DND-41 (cell line): ENCODE measurements around the gene VWF.
"Not testable (repeated sequence)": the region's sequence is repeated elsewhere in the genome, so short reads cannot be mapped to it uniquely, and the experiment has no call there.

Experiments used
- ATAC-seq: fragments of 200-7000 bp; cut with Tn5 transposase; 3 replicates; pipeline ENCODE4 v1.9.1; 2021; ENCODE audit warnings: low read depth; ENCODE audit not compliant: insufficient read depth
- DNase-seq: peaks from one replicate; pipeline ENCODE4 v3.0.0-alpha.2; 2020
- H2AFZ ChIP-seq: 2 replicates; pipeline ENCODE4 v1.6.0; 2012; ENCODE audit warnings: low read depth, low read length
- H3K27ac ChIP-seq: 2 replicates; pipeline ENCODE4 v1.5.1; 2012; ENCODE audit warnings: low read length, inconsistent platforms
- H3K27me3 ChIP-seq: fragments of 200-600 bp; sonication (generic); 2 replicates; pipeline ENCODE4 v1.6.0; 2012; ENCODE audit warnings: low read length, mild to moderate bottlenecking, inconsistent platforms; ENCODE audit not compliant: insufficient read depth, poor library complexity
- H3K36me3 ChIP-seq: 2 replicates; pipeline ENCODE4 v1.5.1; 2012; ENCODE audit warnings: low read length, inconsistent platforms; ENCODE audit not compliant: insufficient read depth
- H3K4me1 ChIP-seq: 2 replicates; pipeline ENCODE4 v1.5.1; 2012; ENCODE audit warnings: mild to moderate bottlenecking, low read length; ENCODE audit not compliant: insufficient read depth
- H3K4me2 ChIP-seq: 2 replicates; pipeline ENCODE4 v1.6.0; 2012; ENCODE audit warnings: mild to moderate bottlenecking, moderate library complexity, low read length, inconsistent platforms; ENCODE audit not compliant: insufficient read depth
- H3K4me3 ChIP-seq, 2 experiments: fragments of 200-600 bp in 1 of 2; shearing (Covaris generic) in 1 of 2; 2 replicates each; pipeline ENCODE4 v1.5.1; 2012 to 2016; ENCODE audit warnings: inconsistent platforms in 2 of 2, low read length in 2 of 2, mild to moderate bottlenecking in 2 of 2, low read depth in 1 of 2, moderate library complexity in 1 of 2
- H3K79me2 ChIP-seq: 2 replicates; pipeline ENCODE4 v1.6.0; 2012; ENCODE audit warnings: low read length, inconsistent platforms; ENCODE audit not compliant: insufficient read depth
- H3K9ac ChIP-seq: 2 replicates; pipeline ENCODE4 v1.6.0; 2012; ENCODE audit warnings: low read depth, mild to moderate bottlenecking, inconsistent platforms, low read length, moderate library complexity
- H3K9me3 ChIP-seq: 2 replicates; pipeline ENCODE4 v1.5.1; 2012; ENCODE audit warnings: low read length, moderate library complexity, mild to moderate bottlenecking, inconsistent platforms; ENCODE audit not compliant: insufficient read depth, severe bottlenecking
- H4K20me1 ChIP-seq: 2 replicates; pipeline ENCODE4 v1.6.0; 2012; ENCODE audit warnings: low read length; ENCODE audit not compliant: insufficient read depth
- CTCF ChIP-seq: IDR thresholded peaks from 2 replicates; pipeline ENCODE4 v1.5.1; 2012; ENCODE audit warnings: borderline replicate concordance, low read length, moderate library complexity, mild to moderate bottlenecking; ENCODE audit not compliant: poor library complexity, severe bottlenecking; ENCODE audit errors: extremely low read depth
- EZH2 ChIP-seq: IDR thresholded peaks from 3 replicates; pipeline ENCODE4 v1.6.1; 2012; ENCODE audit warnings: borderline replicate concordance, low read depth, mild to moderate bottlenecking, moderate library complexity, low read length, inconsistent platforms; ENCODE audit not compliant: severe bottlenecking

VWF gene

GRCh38 chr12:6026998-6027397, 97.5 kb downstream of the VWF start:
- H3K27ac ChIP-seq, result no peak overlapping the region
- no peak overlapping the region for H3K4me2 ChIP-seq
- H3K27me3 ChIP-seq, result no peaks in the 10 kb centered on the region
- no peaks in the 10 kb centered on the region for H3K36me3 ChIP-seq
- H3K9ac ChIP-seq, result no peak overlapping the region
- no peaks in the 10 kb centered on the region for H4K20me1 ChIP-seq
- ATAC-seq, result no peak
- H3K4me1 ChIP-seq, result no peaks in the 10 kb centered on the region
- no peaks in the 10 kb centered on the region for H3K79me2 ChIP-seq
- TF ChIP-seq EZH2 (no peak), CTCF (no peak)
- no peak overlapping the region for H2AFZ ChIP-seq
- no peaks in the 10 kb centered on the region for H3K9me3 ChIP-seq
- no peak overlapping the region for H3K4me3 ChIP-seq
- DNase-seq, result no peak

GRCh38 chr12:6025703-6026298, 98.7 kb downstream of the VWF start:
- H3K27ac ChIP-seq, result not testable (repeated sequence)

GRCh38 chr12:6024066-6024465, 100.4 kb downstream of the VWF start:
- not testable (repeated sequence) for H3K9me3 ChIP-seq, H3K27me3 ChIP-seq, H3K79me2 ChIP-seq, DNase-seq, H3K36me3 ChIP-seq, H3K4me2 ChIP-seq, H4K20me1 ChIP-seq, H3K4me3 ChIP-seq, H2AFZ ChIP-seq, ATAC-seq, H3K4me1 ChIP-seq, H3K9ac ChIP-seq, H3K27ac ChIP-seq

More at GRCh38 chr12:6025703-6026298, 98.7 kb downstream of the VWF start:
- not testable (repeated sequence) for H3K79me2 ChIP-seq, H2AFZ ChIP-seq, H4K20me1 ChIP-seq, ATAC-seq, H3K36me3 ChIP-seq, DNase-seq, H3K4me2 ChIP-seq, H3K27me3 ChIP-seq, H3K9ac ChIP-seq, H3K4me3 ChIP-seq, H3K9me3 ChIP-seq, H3K4me1 ChIP-seq

- Histone ChIP-seq H3K9ac (no peak overlapping the region), H4K20me1 (no peaks in the 10 kb centered on the region; the same call in 1 of the 2 replicates), H3K27ac (no peak overlapping the region), H3K4me1 (no peaks in the 10 kb centered on the region), H2AFZ (no peak overlapping the region), H3K27me3 (no peaks in the 10 kb centered on the region), H3K4me3 (no peak overlapping the region), H3K9me3 (no peaks in the 10 kb centered on the region), H3K79me2 (no peaks in the 10 kb centered on the region), H3K36me3 (no peaks in the 10 kb centered on the region), H3K4me2 (no peak overlapping the region)
- TF ChIP-seq EZH2 (no peak), CTCF (no peak)
- ATAC-seq (no peak), DNase-seq (no peak)
Measured at GRCh38 chr12:6020930-6021329, 103.5 kb downstream of the VWF start.

GRCh38 chr12:6020511-6020910, 104.0 kb downstream of the VWF start:
- not testable (repeated sequence) for ATAC-seq, H3K9ac ChIP-seq, H2AFZ ChIP-seq, H3K9me3 ChIP-seq, H3K4me1 ChIP-seq, H3K4me3 ChIP-seq, H3K27me3 ChIP-seq, H3K36me3 ChIP-seq, H3K27ac ChIP-seq, H3K79me2 ChIP-seq, DNase-seq, H4K20me1 ChIP-seq, H3K4me2 ChIP-seq

GRCh38 chr12:6019256-6019655, 105.2 kb downstream of the VWF start:
- H3K4me3 ChIP-seq, H3K4me1 ChIP-seq, H3K9ac ChIP-seq, DNase-seq, H3K9me3 ChIP-seq, ATAC-seq, H3K79me2 ChIP-seq, H2AFZ ChIP-seq, H3K4me2 ChIP-seq, H4K20me1 ChIP-seq, H3K27me3 ChIP-seq, H3K27ac ChIP-seq, H3K36me3 ChIP-seq: not testable (repeated sequence)
